GM12878 (cell line): ENCODE data around the gene PRPSAP2. TPM values are rescaled to one million over a fixed set of nuclear protein-coding genes. Genes with fewer than 3 reads are reported as not detected.

ENCODE experiments used
- ATAC-seq: fragments of 200-7000 bp; cut with Tn5 transposase; 3 replicates; pipeline ENCODE4 v1.9.1; 2020; ENCODE audit warnings: mild to moderate bottlenecking, moderate library complexity
- BruUV-seq: library from RNA; stranded (reverse); fragments of 400-500 nt; replicated peaks from 2 replicates; lab custom pipeline; 2021; lab: Mats Ljungman, UMichigan
- CTCF ChIA-PET: fragments of 300-600 bp; sonication (Branson Sonifier 250); formaldehyde crosslinking; extraction: SDS; loops from one replicate; lab custom pipeline; 2021; ENCODE audit warnings: inconsistent platforms; lab: Yijun Ruan, JAX
- POLR2A ChIA-PET: fragments of 350-600 bp; formaldehyde crosslinking; extraction: SDS; loops from one replicate; lab custom pipeline; 2021; ENCODE audit warnings: inconsistent platforms; lab: Charles Lee
- RAD21 ChIA-PET: fragments of 300-600 bp; sonication (Branson Sonifier 250); formaldehyde crosslinking; loops from one replicate; lab custom pipeline; 2023; ENCODE audit warnings: antibody characterized with exemption; ENCODE audit not compliant: unreplicated experiment; lab: Charles Lee
- SMC1A ChIA-PET: fragments of 300-600 bp; sonication (Branson Sonifier 250); formaldehyde crosslinking; loops from one replicate; lab custom pipeline; 2023; ENCODE audit not compliant: unreplicated experiment, uncharacterized antibody; lab: Charles Lee
- DNase-seq: peaks from one replicate; pipeline ENCODE4 v3.0.0-alpha.2; 2011; ENCODE audit warnings: low read depth, low spot score
- FAIRE-seq: peaks from 3 replicates; lab custom pipeline; 2011; peaks lifted over from hg19 to GRCh38; lab: Jason Lieb, UNC
- H2AFZ ChIP-seq: 2 replicates; pipeline ENCODE4 v1.6.0; 2011; ENCODE audit warnings: low read depth, low read length, control low read depth; ENCODE audit not compliant: control insufficient read depth
- H3K27ac ChIP-seq: 2 replicates; pipeline ENCODE4 v1.5.1; 2011; ENCODE audit warnings: control low read depth; ENCODE audit not compliant: control insufficient read depth, insufficient read depth
- H3K27me3 ChIP-seq, 2 experiments: replicated peaks in 1 of 2; 2 replicates each; pipeline versions ENCODE4 v1.6.0 to v1.6.1; 2011; ENCODE audit warnings: low read length in 1 of 2; ENCODE audit not compliant: control insufficient read depth in 2 of 2, insufficient read depth in 2 of 2
- H3K36me3 ChIP-seq, 2 experiments: 2 replicates each; pipeline ENCODE4 v1.5.1; 2011; ENCODE audit warnings: low read length in 1 of 2; ENCODE audit not compliant: control insufficient read depth in 2 of 2, insufficient read depth in 2 of 2
- H3K4me1 ChIP-seq: 2 replicates; pipeline ENCODE4 v1.6.1; 2011; ENCODE audit warnings: mild to moderate bottlenecking, low read length, moderate library complexity, mixed read lengths; ENCODE audit not compliant: control insufficient read depth, insufficient read depth
- H3K4me2 ChIP-seq: 2 replicates; pipeline ENCODE4 v1.6.0; 2011; ENCODE audit warnings: control low read depth; ENCODE audit not compliant: control insufficient read depth, insufficient read depth
- H3K4me3 ChIP-seq: fragments of 200-600 bp; sonication (generic); 2 replicates; pipeline ENCODE4 v1.5.1; 2016
- H3K79me2 ChIP-seq: 2 replicates; pipeline ENCODE4 v1.6.0; 2011; ENCODE audit warnings: low read length; ENCODE audit not compliant: control insufficient read depth, insufficient read depth
- H3K9ac ChIP-seq: 2 replicates; pipeline ENCODE4 v1.8.0; 2011; ENCODE audit warnings: low read length, control low read depth, mixed read lengths; ENCODE audit not compliant: control insufficient read depth, insufficient read depth
- H3K9me3 ChIP-seq: replicated peaks from 3 replicates; pipeline ENCODE4 v1.5.1; 2011; ENCODE audit warnings: mild to moderate bottlenecking, low read length; ENCODE audit not compliant: control insufficient read depth, insufficient read depth
- H4K20me1 ChIP-seq: 2 replicates; pipeline ENCODE4 v1.6.0; 2011; ENCODE audit not compliant: control insufficient read depth, insufficient read depth
- BRCA1 ChIP-seq: IDR thresholded peaks from 2 replicates; pipeline ENCODE4 v1.6.1; 2011; ENCODE audit warnings: low read depth, low read length, improper control_type of control experiment
- EGR1 ChIP-seq, 2 experiments: IDR thresholded peaks; 1 replicate in 1 of 2; 2 replicates in 1 of 2; pipeline ENCODE4 v1.6.1; 2011 to 2012; ENCODE audit warnings: low read depth in 2 of 2, low read length in 2 of 2, borderline replicate concordance in 1 of 2, mild to moderate bottlenecking in 1 of 2, moderate library complexity in 1 of 2
- GATAD2B ChIP-seq: fragments of 450-650 bp; conservative IDR thresholded peaks from 2 replicates; pipeline ENCODE4 v1.6.1; 2017; ENCODE audit warnings: low read depth, mild to moderate bottlenecking, moderate library complexity
- HCFC1 ChIP-seq: fragments of 150-350 bp; IDR thresholded peaks from 2 replicates; pipeline ENCODE4 v1.6.1; 2014; ENCODE audit warnings: low read length
- NFYB ChIP-seq: IDR thresholded peaks from 2 replicates; pipeline ENCODE4 v1.6.1; 2011; ENCODE audit warnings: low read depth, mild to moderate bottlenecking, low read length, improper control_type of control experiment, moderate library complexity; ENCODE audit not compliant: insufficient read depth
- SREBF1 ChIP-seq: IDR thresholded peaks from 2 replicates; pipeline ENCODE4 v1.6.1; 2012; ENCODE audit warnings: mild to moderate bottlenecking, low read length
- TAF1 ChIP-seq: IDR thresholded peaks from 2 replicates; pipeline ENCODE4 v1.6.1; 2011; ENCODE audit warnings: mild to moderate bottlenecking, low read depth, low read length, borderline replicate concordance
- YBX1 ChIP-seq: fragments of 450-650 bp; IDR thresholded peaks from 2 replicates; pipeline ENCODE4 v1.6.1; 2016; ENCODE audit warnings: antibody characterized with exemption
- ZNF384 ChIP-seq: IDR thresholded peaks from 2 replicates; pipeline ENCODE4 v1.6.1; 2012; ENCODE audit warnings: low read depth, mild to moderate bottlenecking, low read length, improper control_type of control experiment, borderline replicate concordance
- WGBS: methylation state at CpG from one replicate; pipeline ENCODE4 v1.1.6; 2016; ENCODE audit warnings: low lambda C conversion rate; ENCODE audit not compliant: insufficient replicate concordance, insufficient coverage; ENCODE audit errors: missing lambda C conversion rate; 5-methylcytosine and 5-hydroxymethylcytosine counted together
- in situ Hi-C: fragments of 300-500 bp; cut with MboI; formaldehyde crosslinking; loops from 9 replicates; pipeline ENCODE4 v1.14.3; 2018; ENCODE audit warnings: mixed read lengths
- intact Hi-C: fragments of 100-400 bp; cut with micrococcal nuclease; formaldehyde crosslinking; loops from one replicate; pipeline ENCODE4 v1.14.2; 2022; ENCODE audit not compliant: unreplicated experiment
- polyA plus RNA-seq, 11 experiments: library from polyadenylated mRNA; depleted of rRNA in 4 of 11; unstranded in 6 of 11; stranded (reverse) in 5 of 11; fragments of >200 nt; fragmentation: Nextera tagmentation in 4 of 11; fragmentation: Illumina TruSeq in 1 of 11; extraction: Ambion mirVana in 4 of 11; extraction: Trizol in 1 of 11; gene quantifications; 1 replicate in 1 of 11; 2 replicates in 10 of 11; pipeline versions ENCODE4 v1.2.1 to v1.2.3, GENCODE V29; 2011 to 2016; ENCODE audit warnings: inconsistent platforms in 2 of 11, missing spikeins in 2 of 11, low read depth in 1 of 11
- total RNA-seq, 4 experiments: library from RNA; depleted of rRNA in 3 of 4; stranded (reverse); fragments of >200 nt in 3 of 4; fragmentation: Illumina TruSeq in 1 of 4; extraction: Trizol in 1 of 4; gene quantifications; 2 replicates each; pipeline versions ENCODE4 v1.2.1 to v1.2.3, GENCODE V29; 2013 to 2021
- TF ChIP-seq, protein P1 (sequence below): fragments of 450-650 bp; IDR thresholded peaks from 2 replicates; pipeline ENCODE4 v1.6.1; 2016; ENCODE audit warnings: mild to moderate bottlenecking, moderate library complexity, borderline replicate concordance
- TF ChIP-seq, protein P2 (sequence below): IDR thresholded peaks from 2 replicates; pipeline ENCODE4 v1.6.1; 2011; ENCODE audit warnings: mild to moderate bottlenecking, low read depth, low read length, moderate library complexity; ENCODE audit not compliant: insufficient replicate concordance

Gene PRPSAP2
- total and polyA plus RNA-seq, 10 of the 15 experiments (the other 5 are each of a cell fraction or from before 2014, with no cell fraction given), result 33.2 to 102 (median 83.8) TPM

DNA sequence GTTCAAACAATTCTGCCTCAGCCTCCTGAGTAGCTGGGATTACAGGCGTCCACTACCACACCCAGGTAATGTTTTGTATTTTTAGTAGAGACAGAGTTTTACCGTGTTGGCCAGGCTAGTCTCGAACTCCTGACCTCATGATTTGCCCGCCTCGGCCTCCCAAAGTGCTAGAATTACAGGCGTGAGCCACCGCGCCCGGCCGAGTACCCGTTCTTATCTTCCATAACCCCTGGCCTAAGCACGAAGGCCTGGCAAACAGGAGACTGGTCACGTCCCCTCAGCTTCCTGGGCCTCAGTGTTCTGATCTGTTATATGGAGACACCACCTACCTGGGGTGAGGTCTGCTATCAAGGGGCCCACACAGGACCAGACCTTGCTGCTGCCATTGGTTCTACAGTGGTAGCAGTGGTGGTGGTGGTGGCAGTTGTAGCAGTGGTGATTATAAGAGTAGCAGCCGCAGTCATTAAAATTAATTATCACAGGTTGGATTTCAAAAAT lies 95.3 kb downstream of the PRPSAP2 start (continued):
- TF ChIP-seq, protein P1, sequence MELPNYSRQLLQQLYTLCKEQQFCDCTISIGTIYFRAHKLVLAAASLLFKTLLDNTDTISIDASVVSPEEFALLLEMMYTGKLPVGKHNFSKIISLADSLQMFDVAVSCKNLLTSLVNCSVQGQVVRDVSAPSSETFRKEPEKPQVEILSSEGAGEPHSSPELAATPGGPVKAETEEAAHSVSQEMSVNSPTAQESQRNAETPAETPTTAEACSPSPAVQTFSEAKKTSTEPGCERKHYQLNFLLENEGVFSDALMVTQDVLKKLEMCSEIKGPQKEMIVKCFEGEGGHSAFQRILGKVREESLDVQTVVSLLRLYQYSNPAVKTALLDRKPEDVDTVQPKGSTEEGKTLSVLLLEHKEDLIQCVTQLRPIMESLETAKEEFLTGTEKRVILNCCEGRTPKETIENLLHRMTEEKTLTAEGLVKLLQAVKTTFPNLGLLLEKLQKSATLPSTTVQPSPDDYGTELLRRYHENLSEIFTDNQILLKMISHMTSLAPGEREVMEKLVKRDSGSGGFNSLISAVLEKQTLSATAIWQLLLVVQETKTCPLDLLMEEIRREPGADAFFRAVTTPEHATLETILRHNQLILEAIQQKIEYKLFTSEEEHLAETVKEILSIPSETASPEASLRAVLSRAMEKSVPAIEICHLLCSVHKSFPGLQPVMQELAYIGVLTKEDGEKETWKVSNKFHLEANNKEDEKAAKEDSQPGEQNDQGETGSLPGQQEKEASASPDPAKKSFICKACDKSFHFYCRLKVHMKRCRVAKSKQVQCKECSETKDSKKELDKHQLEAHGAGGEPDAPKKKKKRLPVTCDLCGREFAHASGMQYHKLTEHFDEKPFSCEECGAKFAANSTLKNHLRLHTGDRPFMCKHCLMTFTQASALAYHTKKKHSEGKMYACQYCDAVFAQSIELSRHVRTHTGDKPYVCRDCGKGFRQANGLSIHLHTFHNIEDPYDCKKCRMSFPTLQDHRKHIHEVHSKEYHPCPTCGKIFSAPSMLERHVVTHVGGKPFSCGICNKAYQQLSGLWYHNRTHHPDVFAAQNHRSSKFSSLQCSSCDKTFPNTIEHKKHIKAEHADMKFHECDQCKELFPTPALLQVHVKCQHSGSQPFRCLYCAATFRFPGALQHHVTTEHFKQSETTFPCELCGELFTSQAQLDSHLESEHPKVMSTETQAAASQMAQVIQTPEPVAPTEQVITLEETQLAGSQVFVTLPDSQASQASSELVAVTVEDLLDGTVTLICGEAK, result no peak
- TF ChIP-seq, all 136 proteins: peak for 0

GRCh38 chr17:18954321-18954720 lies 96.4 kb downstream of the PRPSAP2 start:
- no TSS peak for BruUV-seq
- TF ChIP-seq, protein P2, sequence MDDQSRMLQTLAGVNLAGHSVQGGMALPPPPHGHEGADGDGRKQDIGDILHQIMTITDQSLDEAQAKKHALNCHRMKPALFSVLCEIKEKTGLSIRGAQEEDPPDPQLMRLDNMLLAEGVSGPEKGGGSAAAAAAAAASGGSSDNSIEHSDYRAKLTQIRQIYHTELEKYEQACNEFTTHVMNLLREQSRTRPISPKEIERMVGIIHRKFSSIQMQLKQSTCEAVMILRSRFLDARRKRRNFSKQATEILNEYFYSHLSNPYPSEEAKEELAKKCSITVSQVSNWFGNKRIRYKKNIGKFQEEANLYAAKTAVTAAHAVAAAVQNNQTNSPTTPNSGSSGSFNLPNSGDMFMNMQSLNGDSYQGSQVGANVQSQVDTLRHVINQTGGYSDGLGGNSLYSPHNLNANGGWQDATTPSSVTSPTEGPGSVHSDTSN, result no peak
- TF ChIP-seq, protein P1, result no peak
- TF ChIP-seq EGR1 (IDR thresholded peaks at IDR 0.05; ENCODE audit: borderline replicate concordance in 1 of 2, low read depth in 2 of 2, low read length in 2 of 2) (no peak), SREBF1 (no peak), TAF1 (no peak), NFYB (no peak), BRCA1 (no peak), GATAD2B (no peak), YBX1 (no peak), ZNF384 (no peak), HCFC1 (no peak)

More at GRCh38 chr17:18954321-18954720, 96.4 kb downstream of the PRPSAP2 start:
- in situ Hi-C loops, result no loop called here
- 84% methylated on average over 3 of the region's 3 CpGs for WGBS
- FAIRE-seq, result no peak
- no peaks in the 10 kb centered on the region for H3K79me2 ChIP-seq
- no peaks in the 10 kb centered on the region for H4K20me1 ChIP-seq
- H2AFZ ChIP-seq, result no peak overlapping the region
- RAD21 ChIA-PET, result no interaction called here
- intact Hi-C loops, result no loop called here
- ATAC-seq, result no peak
- CTCF ChIA-PET, result interaction anchor here (1.3 kb wide), 1 partner anchor 329 kb away, joined by 5 read pairs; no protein-coding TSS in a partner anchor
- H3K27ac ChIP-seq, result no peak overlapping the region
- DNase-seq, result no peak
- H3K9me3 ChIP-seq, result no peaks in the 10 kb centered on the region
- H3K36me3 ChIP-seq, result no peaks in the 10 kb centered on the region
- H3K4me1 ChIP-seq, result no peaks in the 10 kb centered on the region
- POLR2A ChIA-PET, result interaction anchor here (1.0 kb wide), 1 partner anchor 10 kb away, joined by 3 read pairs; no protein-coding TSS in a partner anchor
- SMC1A ChIA-PET, result interaction anchor here (0.9 to 1.9 kb wide), 6 partner anchors 11 to 93 kb away, joined by 3 to 8 read pairs (median 4); no protein-coding TSS in a partner anchor
- no peaks in the 10 kb centered on the region for H3K27me3 ChIP-seq
- no peak overlapping the region for H3K9ac ChIP-seq
- no peak overlapping the region for H3K4me3 ChIP-seq
- no peak overlapping the region for H3K4me2 ChIP-seq
